GM19328 (cell line): ENCODE data around the gene CD4.
A peak's percentile ranks its signal among the peaks of the same experiment; 100 is the strongest.
"Not testable (repeated sequence)": the region's sequence is repeated elsewhere in the genome, so short reads cannot be mapped to it uniquely, and the experiment has no call there.

ENCODE experiments used
- ATAC-seq: cut with Tn5 transposase; IDR thresholded peaks from one replicate; pipeline ENCODE4 v1.9.1; 2021; ENCODE audit warnings: mild to moderate bottlenecking, moderate library complexity; ENCODE audit not compliant: unreplicated experiment

CD4 gene

DNA sequence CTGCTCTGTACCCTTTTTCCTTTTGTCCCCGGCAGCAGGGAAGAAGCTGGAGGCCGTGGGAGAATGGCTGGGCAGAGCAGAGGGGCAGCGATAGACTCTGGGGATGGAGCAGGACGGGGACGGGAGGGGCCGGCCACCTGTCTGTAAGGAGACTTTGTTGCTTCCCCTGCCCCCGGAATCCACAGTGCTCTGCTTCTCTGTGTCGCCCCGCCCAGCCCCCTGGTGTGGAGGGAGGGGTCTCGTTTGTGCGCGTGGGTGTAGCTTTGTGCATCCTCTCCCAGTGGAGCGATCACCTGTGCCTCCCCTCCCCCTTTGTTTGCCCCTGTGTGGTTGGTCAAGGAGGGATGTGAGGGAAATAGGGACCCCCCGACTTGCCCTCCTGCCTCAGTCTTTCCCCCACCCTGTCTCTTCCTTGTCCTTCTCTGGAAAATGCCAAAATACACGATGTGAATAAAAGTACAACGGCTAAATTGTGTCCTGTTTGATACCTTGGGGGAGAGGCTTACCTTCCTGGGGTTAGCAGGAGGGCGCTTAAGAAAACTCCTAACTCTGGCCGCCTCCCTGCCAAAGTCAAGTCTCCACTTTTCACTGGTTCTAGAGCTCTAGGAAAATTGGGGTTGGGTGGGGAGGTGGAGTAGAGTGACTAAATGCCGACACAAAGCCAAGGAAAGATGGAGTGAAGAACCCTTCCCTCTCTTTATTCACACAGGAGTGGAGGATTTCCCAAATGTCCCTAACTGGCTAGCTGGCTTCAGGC is 77.0 kb downstream of the CD4 start:
- ATAC-seq = no peak

DNA sequence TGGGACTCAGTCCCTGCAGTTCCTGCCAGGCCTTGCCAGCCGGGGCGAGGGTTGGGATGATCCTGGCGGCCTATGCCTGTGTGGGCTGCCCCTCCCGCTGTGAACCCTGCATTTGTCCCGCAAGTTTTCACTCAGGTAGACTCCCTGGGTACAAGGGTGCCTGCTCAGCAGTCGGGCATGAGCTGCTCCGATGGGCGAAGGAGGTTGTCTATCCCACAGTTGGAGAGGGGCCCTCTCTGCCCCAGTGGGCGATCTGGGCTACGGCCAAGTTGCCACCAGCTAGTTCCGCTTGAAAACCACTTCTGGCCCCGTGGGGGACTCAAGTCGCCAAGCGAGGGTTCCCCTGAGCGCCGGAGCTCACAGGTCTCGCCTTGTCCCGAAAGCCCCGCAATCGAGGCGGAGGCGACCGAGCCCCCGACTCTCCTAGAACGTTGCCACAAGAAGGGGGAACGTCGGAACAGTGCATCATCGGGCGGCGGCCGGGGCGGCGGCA is 77.6 kb downstream of the CD4 start:
- ATAC-seq = peak; percentile 4

DNA sequence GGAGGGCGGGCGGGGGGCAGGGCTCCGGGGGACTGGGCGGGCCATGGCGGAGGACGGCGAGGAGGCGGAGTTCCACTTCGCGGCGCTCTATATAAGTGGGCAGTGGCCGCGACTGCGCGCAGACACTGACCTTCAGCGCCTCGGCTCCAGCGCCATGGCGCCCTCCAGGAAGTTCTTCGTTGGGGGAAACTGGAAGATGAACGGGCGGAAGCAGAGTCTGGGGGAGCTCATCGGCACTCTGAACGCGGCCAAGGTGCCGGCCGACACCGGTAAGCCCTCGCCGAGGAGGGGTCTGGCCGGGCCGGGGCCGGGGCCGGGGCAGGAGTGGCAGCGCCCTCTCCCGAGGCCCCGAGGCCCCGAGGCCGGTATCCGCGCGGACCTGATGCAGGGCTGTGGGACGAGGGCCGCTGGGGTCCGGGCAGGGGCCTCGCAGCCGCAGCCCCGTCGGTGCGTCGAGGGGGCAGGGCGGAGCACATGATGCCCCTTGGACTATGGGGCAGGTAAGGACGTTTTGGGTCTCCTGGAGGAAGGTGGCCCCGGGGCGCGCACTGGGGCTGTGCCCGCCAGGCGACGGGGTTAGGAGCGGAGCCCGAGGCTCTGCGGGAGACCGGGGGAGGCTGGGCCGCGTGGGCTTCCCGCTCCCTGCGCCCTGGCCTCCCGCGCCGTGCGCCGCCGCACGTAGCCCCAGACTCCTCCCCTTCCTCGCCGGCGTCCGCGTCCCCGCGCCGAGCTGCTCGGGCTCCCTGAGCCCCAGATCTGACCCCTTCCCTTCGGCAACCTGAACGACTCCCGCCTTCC is 78.3 kb downstream of the CD4 start, which contains the start of gene TPI1:
Gene TPI1, plus strand, starts transcription at position 119 of the 798 bp plus-strand sequence. Its CDS starts 36 bp downstream, at position 155.
- ATAC-seq = peak; percentile 52

DNA sequence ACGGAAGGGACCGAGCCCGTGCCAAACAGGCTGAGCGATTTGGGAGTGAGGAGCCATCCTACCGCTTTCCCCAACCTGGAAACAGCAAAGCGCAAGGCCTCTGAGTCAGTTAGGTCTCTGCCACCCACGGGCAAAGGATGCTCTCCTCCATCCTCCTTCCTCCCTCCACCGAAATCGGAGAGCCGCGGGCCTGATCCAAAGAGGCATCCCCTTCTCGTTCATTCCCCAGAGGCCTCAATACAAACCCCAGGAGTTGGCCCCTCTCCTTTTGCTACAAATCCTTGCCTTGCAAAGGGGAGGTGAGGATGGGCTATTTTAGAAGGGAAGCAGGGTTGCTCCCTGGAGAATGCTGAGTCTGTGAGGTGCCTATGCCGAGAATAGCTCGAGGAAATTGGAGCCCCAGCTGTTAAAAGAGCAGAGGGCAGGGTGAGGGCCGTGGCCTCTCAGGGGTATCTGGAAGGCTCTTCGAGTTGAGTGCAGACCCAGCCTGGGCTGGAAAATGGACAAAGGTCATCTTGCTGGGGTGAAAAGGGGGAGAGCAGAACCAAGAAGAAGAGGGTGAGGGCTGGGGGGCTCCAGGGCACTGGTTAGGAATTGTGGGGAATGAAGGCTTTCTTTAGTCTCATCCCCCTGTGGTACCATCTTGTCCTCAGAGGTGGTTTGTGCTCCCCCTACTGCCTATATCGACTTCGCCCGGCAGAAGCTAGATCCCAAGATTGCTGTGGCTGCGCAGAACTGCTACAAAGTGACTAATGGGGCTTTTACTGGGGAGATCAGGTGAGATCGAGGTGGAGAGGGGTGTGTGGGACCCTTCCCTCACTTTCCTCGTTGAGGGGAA is 79.1 kb downstream of the CD4 start:
- no peak for ATAC-seq

DNA sequence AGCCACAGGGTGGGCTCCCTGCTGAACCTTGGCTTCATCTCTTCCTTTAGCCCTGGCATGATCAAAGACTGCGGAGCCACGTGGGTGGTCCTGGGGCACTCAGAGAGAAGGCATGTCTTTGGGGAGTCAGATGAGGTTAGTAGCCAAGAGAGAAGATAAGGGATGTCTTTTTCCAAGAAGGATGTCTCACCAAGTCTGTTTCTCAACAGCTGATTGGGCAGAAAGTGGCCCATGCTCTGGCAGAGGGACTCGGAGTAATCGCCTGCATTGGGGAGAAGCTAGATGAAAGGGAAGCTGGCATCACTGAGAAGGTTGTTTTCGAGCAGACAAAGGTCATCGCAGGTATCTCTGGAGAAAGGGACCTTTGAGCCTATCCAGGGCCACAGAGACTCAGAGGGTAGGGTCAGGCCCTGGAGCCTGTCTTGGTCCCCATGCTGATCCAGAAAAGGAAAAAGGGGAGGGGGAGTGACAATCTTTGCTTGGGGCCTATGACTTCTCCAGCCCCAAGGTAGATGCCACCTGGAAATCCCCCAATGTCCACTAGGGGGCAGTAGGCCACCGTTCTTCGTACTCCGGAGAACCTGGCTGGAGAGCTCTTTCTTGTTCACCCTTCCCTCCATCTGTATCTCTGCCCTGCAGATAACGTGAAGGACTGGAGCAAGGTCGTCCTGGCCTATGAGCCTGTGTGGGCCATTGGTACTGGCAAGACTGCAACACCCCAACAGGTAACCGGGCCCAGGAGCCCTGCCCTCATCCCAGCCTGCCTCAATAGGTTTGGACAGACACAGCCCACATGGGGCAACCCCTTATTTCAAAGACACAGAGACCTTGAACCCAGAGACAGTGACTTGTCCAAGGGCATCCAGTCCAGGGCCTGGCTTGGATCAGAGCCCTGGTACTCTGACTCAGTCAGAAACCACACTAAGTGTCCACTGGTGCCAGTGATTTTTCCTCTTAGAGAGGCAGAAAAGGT is 80.0 kb downstream of the CD4 start:
- ATAC-seq = no peak

DNA sequence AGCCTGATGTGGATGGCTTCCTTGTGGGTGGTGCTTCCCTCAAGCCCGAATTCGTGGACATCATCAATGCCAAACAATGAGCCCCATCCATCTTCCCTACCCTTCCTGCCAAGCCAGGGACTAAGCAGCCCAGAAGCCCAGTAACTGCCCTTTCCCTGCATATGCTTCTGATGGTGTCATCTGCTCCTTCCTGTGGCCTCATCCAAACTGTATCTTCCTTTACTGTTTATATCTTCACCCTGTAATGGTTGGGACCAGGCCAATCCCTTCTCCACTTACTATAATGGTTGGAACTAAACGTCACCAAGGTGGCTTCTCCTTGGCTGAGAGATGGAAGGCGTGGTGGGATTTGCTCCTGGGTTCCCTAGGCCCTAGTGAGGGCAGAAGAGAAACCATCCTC is 81.0 kb downstream of the CD4 start:
- not testable (repeated sequence) for ATAC-seq
